ENCODE results near the gene FRMD4B. TPM values are rescaled to one million over a fixed set of nuclear protein-coding genes. Genes with fewer than 3 reads are reported as not detected.

Gene FRMD4B
- total and polyA plus RNA-seq, 2 donors (not counting 1 experiment from before 2014, with no cell fraction given): 0.86 to 1.2 TPM

DNA sequence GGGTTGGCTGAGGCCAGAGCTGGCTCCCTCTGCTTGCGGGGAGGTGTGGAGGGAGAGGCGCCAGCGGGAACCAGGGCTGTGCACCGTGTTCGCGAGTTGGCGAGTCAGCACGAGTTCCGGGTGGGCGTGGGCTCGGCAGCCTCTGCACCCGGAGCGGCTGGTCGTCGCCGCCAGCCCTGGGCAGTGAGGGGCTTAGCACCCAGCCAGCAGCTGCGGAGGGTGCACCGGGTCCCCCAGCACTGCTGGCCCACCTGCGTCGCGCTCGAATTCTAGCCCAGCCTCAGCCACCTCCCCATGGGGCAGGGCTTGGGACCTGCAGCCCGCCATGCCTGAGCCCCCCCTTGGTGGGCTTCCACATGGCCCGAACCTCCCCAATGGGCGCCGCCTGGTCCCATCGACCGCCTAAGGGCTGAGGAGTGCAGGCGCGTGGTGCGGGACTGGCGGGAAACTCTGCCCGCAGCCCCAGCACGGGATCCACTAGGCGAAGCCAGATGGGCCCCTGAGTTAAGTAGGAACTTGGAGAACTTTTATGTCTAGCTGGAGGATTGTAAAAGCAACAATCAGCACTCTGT lies 125.6 kb downstream of the FRMD4B start:
- no peak for DNase-seq (ENCODE audit: low read depth in 2 of 2)
- TF ChIP-seq, protein P1, sequence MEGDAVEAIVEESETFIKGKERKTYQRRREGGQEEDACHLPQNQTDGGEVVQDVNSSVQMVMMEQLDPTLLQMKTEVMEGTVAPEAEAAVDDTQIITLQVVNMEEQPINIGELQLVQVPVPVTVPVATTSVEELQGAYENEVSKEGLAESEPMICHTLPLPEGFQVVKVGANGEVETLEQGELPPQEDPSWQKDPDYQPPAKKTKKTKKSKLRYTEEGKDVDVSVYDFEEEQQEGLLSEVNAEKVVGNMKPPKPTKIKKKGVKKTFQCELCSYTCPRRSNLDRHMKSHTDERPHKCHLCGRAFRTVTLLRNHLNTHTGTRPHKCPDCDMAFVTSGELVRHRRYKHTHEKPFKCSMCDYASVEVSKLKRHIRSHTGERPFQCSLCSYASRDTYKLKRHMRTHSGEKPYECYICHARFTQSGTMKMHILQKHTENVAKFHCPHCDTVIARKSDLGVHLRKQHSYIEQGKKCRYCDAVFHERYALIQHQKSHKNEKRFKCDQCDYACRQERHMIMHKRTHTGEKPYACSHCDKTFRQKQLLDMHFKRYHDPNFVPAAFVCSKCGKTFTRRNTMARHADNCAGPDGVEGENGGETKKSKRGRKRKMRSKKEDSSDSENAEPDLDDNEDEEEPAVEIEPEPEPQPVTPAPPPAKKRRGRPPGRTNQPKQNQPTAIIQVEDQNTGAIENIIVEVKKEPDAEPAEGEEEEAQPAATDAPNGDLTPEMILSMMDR (conservative IDR thresholded peaks at IDR 0.05 in 1 of 2, IDR thresholded peaks at IDR 0.05 in 1 of 2; ENCODE audit: low read depth in 1 of 2, low read length in 2 of 2): no peak
- TF ChIP-seq EZH2 (IDR thresholded peaks at IDR 0.05; ENCODE audit: low read length, missing control alignments): no peak
- H3K27me3 ChIP-seq (ENCODE audit: control insufficient read depth, insufficient read depth, low read length): no peaks in the 10 kb centered on the region

DNA sequence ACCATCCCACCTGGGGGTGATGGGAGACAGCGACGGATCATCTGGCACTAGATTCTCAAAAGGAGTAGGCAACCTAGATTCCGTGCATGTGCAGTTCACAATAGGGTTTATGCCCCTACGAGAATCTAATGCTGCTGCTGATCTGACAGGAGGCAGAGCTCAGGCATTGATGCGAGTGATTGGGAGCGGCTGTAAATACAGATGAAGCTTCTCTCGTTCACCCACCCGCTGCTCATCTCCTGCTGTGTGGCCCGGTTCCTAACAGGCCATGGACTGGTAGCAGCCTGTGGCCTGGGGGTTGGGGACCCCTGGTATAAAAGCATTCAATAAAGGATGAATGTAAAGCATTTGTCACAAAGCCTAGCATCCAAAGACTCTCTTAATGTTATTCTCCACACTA lies 126.8 kb downstream of the FRMD4B start:
- Histone ChIP-seq H3K4me2 (ENCODE audit: extremely low read depth, insufficient read depth, low read length) (no peak overlapping the region), H3K9me3 (ENCODE audit: control insufficient read depth, insufficient read depth, low read depth, low read length) (no peaks in the 10 kb centered on the region), H3K79me2 (ENCODE audit: control insufficient read depth, insufficient read depth, low read length) (no peaks in the 10 kb centered on the region), H3K4me1 (ENCODE audit: control insufficient read depth, extremely low read depth, insufficient read depth, low read length) (no peaks in the 10 kb centered on the region), H3K27ac (ENCODE audit: insufficient read depth, low read length) (no peak overlapping the region), H2AFZ (ENCODE audit: low read length) (no peak overlapping the region), H4K20me1 (ENCODE audit: control insufficient read depth, extremely low read depth, insufficient read depth, low read length) (no peaks in the 10 kb centered on the region), H3K27me3 (ENCODE audit: control insufficient read depth, insufficient read depth, low read length) (no peaks in the 10 kb centered on the region), H3K4me3 (replicated peaks in 1 of 4; ENCODE audit: control extremely low read depth in 1 of 4, insufficient read depth in 1 of 4, low read depth in 3 of 4, low read length in 4 of 4) (no peak overlapping the region), H3K36me3 (ENCODE audit: control insufficient read depth, insufficient read depth, low read length) (no peaks in the 10 kb centered on the region), H3K9ac (ENCODE audit: insufficient read depth, low read length) (no peak overlapping the region)
- TF ChIP-seq EZH2 (IDR thresholded peaks at IDR 0.05; ENCODE audit: low read length, missing control alignments): no peak
- TF ChIP-seq, protein P1 (conservative IDR thresholded peaks at IDR 0.05 in 1 of 2, IDR thresholded peaks at IDR 0.05 in 1 of 2; ENCODE audit: low read depth in 1 of 2, low read length in 2 of 2): no peak
- DNase-seq (ENCODE audit: low read depth in 2 of 2): no peak

More for the DNA sequence above, 125.6 kb downstream of the FRMD4B start:
- Histone ChIP-seq H3K79me2 (ENCODE audit: control insufficient read depth, insufficient read depth, low read length) (no peaks in the 10 kb centered on the region), H3K4me2 (ENCODE audit: extremely low read depth, insufficient read depth, low read length) (no peak overlapping the region), H3K9ac (ENCODE audit: insufficient read depth, low read length) (no peak overlapping the region), H3K4me3 (replicated peaks in 1 of 4; ENCODE audit: control extremely low read depth in 1 of 4, insufficient read depth in 1 of 4, low read depth in 3 of 4, low read length in 4 of 4) (no peak overlapping the region), H3K4me1 (ENCODE audit: control insufficient read depth, extremely low read depth, insufficient read depth, low read length) (no peaks in the 10 kb centered on the region), H2AFZ (ENCODE audit: low read length) (no peak overlapping the region), H3K36me3 (ENCODE audit: control insufficient read depth, insufficient read depth, low read length) (no peaks in the 10 kb centered on the region), H3K27ac (ENCODE audit: insufficient read depth, low read length) (no peak overlapping the region), H4K20me1 (ENCODE audit: control insufficient read depth, extremely low read depth, insufficient read depth, low read length) (no peaks in the 10 kb centered on the region), H3K9me3 (ENCODE audit: control insufficient read depth, insufficient read depth, low read depth, low read length) (no peaks in the 10 kb centered on the region)

DNA sequence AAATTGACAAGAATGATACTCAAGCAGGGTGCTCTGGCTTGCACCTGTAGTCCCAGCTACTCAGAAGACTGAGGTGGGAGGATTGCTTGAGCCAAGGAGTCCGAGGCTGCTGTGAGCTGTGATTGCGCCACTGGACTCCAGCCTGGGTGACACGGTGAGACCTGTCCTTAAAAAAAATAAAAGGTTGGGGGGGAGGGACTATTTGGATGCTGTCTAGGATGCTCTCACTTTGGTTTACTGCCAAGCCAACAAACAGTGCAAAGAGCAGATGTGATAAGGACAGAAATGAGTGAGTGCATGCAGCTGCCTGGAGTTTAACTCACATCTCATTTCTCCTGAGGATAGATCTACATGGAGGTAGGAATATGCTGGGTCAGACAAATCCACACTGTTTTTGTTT lies 130.0 kb downstream of the FRMD4B start:
- no peaks in the 10 kb centered on the region for H3K27me3 ChIP-seq (ENCODE audit: control insufficient read depth, insufficient read depth, low read length)
- TF ChIP-seq EZH2 (IDR thresholded peaks at IDR 0.05; ENCODE audit: low read length, missing control alignments): no peak
- TF ChIP-seq, protein P1 (conservative IDR thresholded peaks at IDR 0.05 in 1 of 2, IDR thresholded peaks at IDR 0.05 in 1 of 2; ENCODE audit: low read depth in 1 of 2, low read length in 2 of 2): no peak
- H3K79me2 ChIP-seq (ENCODE audit: control insufficient read depth, insufficient read depth, low read length): no peaks in the 10 kb centered on the region
- H3K27ac ChIP-seq (ENCODE audit: insufficient read depth, low read length): no peak overlapping the region
- no peak overlapping the region for H2AFZ ChIP-seq (ENCODE audit: low read length)
- H4K20me1 ChIP-seq (ENCODE audit: control insufficient read depth, extremely low read depth, insufficient read depth, low read length): no peaks in the 10 kb centered on the region
- H3K4me1 ChIP-seq (ENCODE audit: control insufficient read depth, extremely low read depth, insufficient read depth, low read length): no peaks in the 10 kb centered on the region
- no peak overlapping the region for H3K4me3 ChIP-seq (replicated peaks in 1 of 4; ENCODE audit: control extremely low read depth in 1 of 4, insufficient read depth in 1 of 4, low read depth in 3 of 4, low read length in 4 of 4)
- no peak overlapping the region for H3K4me2 ChIP-seq (ENCODE audit: extremely low read depth, insufficient read depth, low read length)
- no peak for DNase-seq (ENCODE audit: low read depth in 2 of 2)
- H3K9me3 ChIP-seq (ENCODE audit: control insufficient read depth, insufficient read depth, low read depth, low read length): no peaks in the 10 kb centered on the region
- H3K36me3 ChIP-seq (ENCODE audit: control insufficient read depth, insufficient read depth, low read length): no peaks in the 10 kb centered on the region
- H3K9ac ChIP-seq (ENCODE audit: insufficient read depth, low read length): no peak overlapping the region
